PFSK-1 (cell line): ENCODE results near the gene SPTBN4.

Experiments used
- POLR2AphosphoS5 ChIP-seq: IDR thresholded peaks from 2 replicates; pipeline ENCODE4 v1.6.1; 2012; ENCODE audit warnings: low read depth, mild to moderate bottlenecking, control low read depth, low read length, moderate library complexity
- REST ChIP-seq, 2 experiments: IDR thresholded peaks; 2 replicates each; pipeline versions ENCODE4 v1.6.1 to v1.8.0; 2011 to 2012; ENCODE audit warnings: low read depth in 2 of 2, low read length in 2 of 2, control low read depth in 1 of 2, inconsistent platforms in 1 of 2, mild to moderate bottlenecking in 1 of 2, moderate library complexity in 1 of 2; ENCODE audit not compliant: insufficient read depth in 1 of 2
- TAF1 ChIP-seq: IDR thresholded peaks from 2 replicates; pipeline ENCODE4 v1.6.1; 2012; ENCODE audit warnings: low read length, control low read depth, borderline replicate concordance; ENCODE audit not compliant: insufficient read depth

- TF ChIP-seq REST (IDR thresholded peaks at IDR 0.05; ENCODE audit: insufficient read depth in 1 of 2, low read depth in 2 of 2, low read length in 2 of 2) (no peak), TAF1 (no peak), POLR2AphosphoS5 (0 out of 2 replicates have a peak, but pooled peaks have one; percentile 10)
Observed at GRCh38 chr19:40444825-40445312, 21.9 kb upstream of the SPTBN4 start.
